H9 (cell line): ENCODE measurements around the gene MNAT1. TPM values are rescaled to one million over a fixed set of nuclear protein-coding genes. Genes with fewer than 3 reads are reported as not detected.

Source experiments
- DNase-seq: peaks from one replicate; pipeline ENCODE4 v3.0.0-alpha.2; 2017
- H2AFZ ChIP-seq: one replicate; pipeline ENCODE4 v1.6.1; 2013; ENCODE audit warnings: mild to moderate bottlenecking, low read length, control low read depth, moderate library complexity
- H2AK5ac ChIP-seq: 2 replicates; pipeline ENCODE4 v1.6.1; 2013; ENCODE audit warnings: low read length, control low read depth, mixed read lengths; ENCODE audit not compliant: insufficient read length
- H2BK120ac ChIP-seq: one replicate; pipeline ENCODE4 v1.6.1; 2013; ENCODE audit warnings: low read depth, mild to moderate bottlenecking, low read length, control low read depth, inconsistent platforms; ENCODE audit not compliant: poor library complexity, severe bottlenecking
- H2BK12ac ChIP-seq: 2 replicates; pipeline ENCODE4 v1.6.1; 2013; ENCODE audit warnings: low read length, control low read depth, mixed read lengths, low read depth; ENCODE audit not compliant: insufficient read length
- H2BK15ac ChIP-seq: 2 replicates; pipeline ENCODE4 v1.6.1; 2013; ENCODE audit warnings: low read depth, low read length, control low read depth
- H2BK20ac ChIP-seq: one replicate; pipeline ENCODE4 v1.6.1; 2013; ENCODE audit warnings: low read depth, mild to moderate bottlenecking, low read length, control low read depth, inconsistent platforms; ENCODE audit not compliant: poor library complexity, severe bottlenecking
- H2BK5ac ChIP-seq: 2 replicates; pipeline ENCODE4 v1.6.1; 2013; ENCODE audit warnings: low read length, control low read depth, mixed read lengths; ENCODE audit not compliant: insufficient read length
- H3K14ac ChIP-seq: 2 replicates; pipeline ENCODE4 v1.6.1; 2013; ENCODE audit warnings: low read length, control low read depth; ENCODE audit not compliant: insufficient read depth
- H3K18ac ChIP-seq: 2 replicates; pipeline ENCODE4 v1.6.1; 2013; ENCODE audit warnings: low read depth, mild to moderate bottlenecking, mixed read lengths, low read length, control low read depth; ENCODE audit not compliant: insufficient read length
- H3K23ac ChIP-seq: 2 replicates; pipeline ENCODE4 v1.6.1; 2013; ENCODE audit warnings: low read length, control low read depth, mixed read lengths, low read depth; ENCODE audit not compliant: insufficient read length
- H3K23me2 ChIP-seq: 2 replicates; pipeline ENCODE4 v1.6.1; 2013; ENCODE audit warnings: low read depth, mild to moderate bottlenecking, mixed read lengths, low read length, control low read depth; ENCODE audit not compliant: insufficient read length, poor library complexity, severe bottlenecking
- H3K27ac ChIP-seq: 2 replicates; pipeline ENCODE4 v1.5.1; 2013; ENCODE audit warnings: low read length, control low read depth, mixed read lengths, low read depth; ENCODE audit not compliant: insufficient read length
- H3K27me3 ChIP-seq: 2 replicates; pipeline ENCODE4 v1.6.1; 2013; ENCODE audit warnings: low read length, control low read depth, inconsistent platforms; ENCODE audit not compliant: insufficient read depth
- H3K4ac ChIP-seq: 2 replicates; pipeline ENCODE4 v1.6.1; 2013; ENCODE audit warnings: low read depth, mild to moderate bottlenecking, control low read depth, inconsistent platforms, low read length, moderate library complexity
- H3K4me1 ChIP-seq: 2 replicates; pipeline ENCODE4 v1.6.1; 2013; ENCODE audit warnings: low read length, control low read depth, inconsistent platforms; ENCODE audit not compliant: insufficient read depth
- H3K4me2 ChIP-seq: 2 replicates; pipeline ENCODE4 v1.6.1; 2013; ENCODE audit warnings: low read length, control low read depth, mixed read lengths; ENCODE audit not compliant: insufficient read length, insufficient read depth
- H3K56ac ChIP-seq: 2 replicates; pipeline ENCODE4 v1.6.1; 2013; ENCODE audit warnings: low read depth, mild to moderate bottlenecking, mixed read lengths, low read length, control low read depth; ENCODE audit not compliant: insufficient read length
- H3K79me1 ChIP-seq: 2 replicates; pipeline ENCODE4 v1.6.1; 2013; ENCODE audit warnings: low read depth, mild to moderate bottlenecking, moderate library complexity, low read length, control low read depth, inconsistent platforms; ENCODE audit not compliant: insufficient read depth, poor library complexity, severe bottlenecking
- H3K79me2 ChIP-seq: 2 replicates; pipeline ENCODE4 v1.6.1; 2013; ENCODE audit warnings: low read length, control low read depth, inconsistent platforms; ENCODE audit not compliant: insufficient read depth
- H3K9ac ChIP-seq: 2 replicates; pipeline ENCODE4 v1.6.1; 2013; ENCODE audit warnings: low read length, control low read depth, mixed read lengths; ENCODE audit not compliant: insufficient read length; ENCODE audit errors: extremely low read depth
- H3K9me3 ChIP-seq: one replicate; pipeline ENCODE4 v1.6.1; 2013; ENCODE audit warnings: low read depth, low read length, inconsistent platforms; ENCODE audit not compliant: control insufficient read depth
- H3T11ph ChIP-seq: one replicate; pipeline ENCODE4 v1.6.1; 2013; ENCODE audit warnings: mild to moderate bottlenecking, low read length, control low read depth, inconsistent platforms
- H4K20me1 ChIP-seq: one replicate; pipeline ENCODE4 v1.6.1; 2013; ENCODE audit not compliant: control insufficient read depth, insufficient read length, insufficient read depth
- H4K5ac ChIP-seq: 2 replicates; pipeline ENCODE4 v1.6.1; 2013; ENCODE audit warnings: low read depth, mild to moderate bottlenecking, mixed read lengths, low read length, control low read depth; ENCODE audit not compliant: insufficient read length
- H4K8ac ChIP-seq: replicated peaks from 2 replicates; pipeline ENCODE4 v1.6.1; 2013; ENCODE audit warnings: low read length, control low read depth, mixed read lengths, low read depth; ENCODE audit not compliant: insufficient read length
- H4K91ac ChIP-seq: 2 replicates; pipeline ENCODE4 v1.6.1; 2013; ENCODE audit warnings: low read depth, mild to moderate bottlenecking, moderate library complexity, mixed read lengths, low read length, control low read depth; ENCODE audit not compliant: insufficient read length
- H3K27ac Mint-ChIP-seq, 3 experiments: 2 replicates in 2 of 3; 3 replicates in 1 of 3; pipeline ENCODE4 v1.8.0; 2020 to 2021; ENCODE audit warnings: mixed read lengths in 3 of 3, mild to moderate bottlenecking in 1 of 3, moderate library complexity in 1 of 3
- H3K27me3 Mint-ChIP-seq: 2 replicates; pipeline ENCODE4 v1.8.0; 2021; ENCODE audit warnings: low read depth, mild to moderate bottlenecking, moderate library complexity, mixed read lengths
- H3K36me3 Mint-ChIP-seq, 3 experiments: 2 replicates in 2 of 3; 3 replicates in 1 of 3; pipeline ENCODE4 v1.8.0; 2020 to 2021; ENCODE audit warnings: low read depth in 3 of 3, mixed read lengths in 3 of 3; ENCODE audit not compliant: insufficient read depth in 1 of 3
- H3K4me1 Mint-ChIP-seq, 2 experiments: 2 replicates each; pipeline ENCODE4 v1.8.0; 2020; ENCODE audit warnings: mixed read lengths in 2 of 2
- H3K4me3 Mint-ChIP-seq, 2 experiments: 2 replicates in 1 of 2; 3 replicates in 1 of 2; pipeline ENCODE4 v1.8.0; 2020 to 2021; ENCODE audit warnings: mild to moderate bottlenecking in 2 of 2, mixed read lengths in 2 of 2, moderate library complexity in 1 of 2
- H3K9me3 Mint-ChIP-seq, 2 experiments: 2 replicates in 1 of 2; 3 replicates in 1 of 2; pipeline ENCODE4 v1.8.0; 2020; ENCODE audit warnings: mild to moderate bottlenecking in 2 of 2, mixed read lengths in 2 of 2, moderate library complexity in 1 of 2
- WGBS: extraction: QIAGEN DNeasy Blood & Tissue Kit; methylation state at CpG from one replicate; pipeline ENCODE4 v1.1.7; 2013; ENCODE audit warnings: missing lambda C conversion rate, low lambda C conversion rate, mixed read lengths; ENCODE audit not compliant: insufficient read length; ENCODE audit errors: extremely low coverage; 5-methylcytosine and 5-hydroxymethylcytosine counted together
- total RNA-seq: library from RNA; stranded (reverse); gene quantifications from 2 replicates; pipeline ENCODE4 v1.2.1, GENCODE V29; 2021
- TF ChIP-seq, protein P1 (sequence below): fragments of 200-600 bp; sonication (generic); conservative IDR thresholded peaks from 3 replicates; pipeline ENCODE4 v1.8.0; 2021; ENCODE audit warnings: antibody characterized with exemption, mild to moderate bottlenecking

MNAT1 gene
- total RNA-seq, 1 experiment from 2014 or later = 43.1 TPM

- H3K9me3 ChIP-seq = no peaks in the 10 kb centered on the region
- no peak overlapping the region for H4K91ac ChIP-seq
- H2BK15ac ChIP-seq = no peak overlapping the region
- no peak overlapping the region for H3K18ac ChIP-seq
- no peaks in the 10 kb centered on the region for H4K20me1 ChIP-seq
- no peak overlapping the region for H4K8ac ChIP-seq
- no peak overlapping the region for H3K9ac ChIP-seq
- no peak overlapping the region for H2BK12ac ChIP-seq
- H2BK5ac ChIP-seq = no peak overlapping the region
- H3K4me2 ChIP-seq = no peak overlapping the region
- no peak overlapping the region for H3K27ac ChIP-seq
- no peak overlapping the region for H3K4ac ChIP-seq
- WGBS = no CpG with 5 or more reads among the region's 1 CpG
- H3K4me1 ChIP-seq = no peaks in the 10 kb centered on the region
- no peak overlapping the region for H2AFZ ChIP-seq
- H2AK5ac ChIP-seq = no peak overlapping the region
- peaks cover 0 to 5% (median 0%) of the 10 kb centered on the region in 3 experiments; a peak in 1 of 7 replicates for H3K36me3 Mint-ChIP-seq
- H3K79me1 ChIP-seq = no peaks in the 10 kb centered on the region
- no peak overlapping the region for H3K4me3 Mint-ChIP-seq
- H3K27ac Mint-ChIP-seq = no peak overlapping the region
- no peak overlapping the region for H3K56ac ChIP-seq
- no peaks in the 10 kb centered on the region for H3K27me3 ChIP-seq
- H2BK120ac ChIP-seq = no peak overlapping the region
- no peaks in the 10 kb centered on the region for H3K23me2 ChIP-seq
- TF ChIP-seq, protein P1, sequence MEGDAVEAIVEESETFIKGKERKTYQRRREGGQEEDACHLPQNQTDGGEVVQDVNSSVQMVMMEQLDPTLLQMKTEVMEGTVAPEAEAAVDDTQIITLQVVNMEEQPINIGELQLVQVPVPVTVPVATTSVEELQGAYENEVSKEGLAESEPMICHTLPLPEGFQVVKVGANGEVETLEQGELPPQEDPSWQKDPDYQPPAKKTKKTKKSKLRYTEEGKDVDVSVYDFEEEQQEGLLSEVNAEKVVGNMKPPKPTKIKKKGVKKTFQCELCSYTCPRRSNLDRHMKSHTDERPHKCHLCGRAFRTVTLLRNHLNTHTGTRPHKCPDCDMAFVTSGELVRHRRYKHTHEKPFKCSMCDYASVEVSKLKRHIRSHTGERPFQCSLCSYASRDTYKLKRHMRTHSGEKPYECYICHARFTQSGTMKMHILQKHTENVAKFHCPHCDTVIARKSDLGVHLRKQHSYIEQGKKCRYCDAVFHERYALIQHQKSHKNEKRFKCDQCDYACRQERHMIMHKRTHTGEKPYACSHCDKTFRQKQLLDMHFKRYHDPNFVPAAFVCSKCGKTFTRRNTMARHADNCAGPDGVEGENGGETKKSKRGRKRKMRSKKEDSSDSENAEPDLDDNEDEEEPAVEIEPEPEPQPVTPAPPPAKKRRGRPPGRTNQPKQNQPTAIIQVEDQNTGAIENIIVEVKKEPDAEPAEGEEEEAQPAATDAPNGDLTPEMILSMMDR = no peak
- no peak overlapping the region for H2BK20ac ChIP-seq
- no peaks in the 10 kb centered on the region for H3K79me2 ChIP-seq
- H3K27me3 Mint-ChIP-seq = no peaks in the 10 kb centered on the region
- H4K5ac ChIP-seq = no peak overlapping the region
- H3K4me1 Mint-ChIP-seq = no peaks in the 10 kb centered on the region
- H3K9me3 Mint-ChIP-seq = no peaks in the 10 kb centered on the region; a peak in 1 of 5 replicates
- no peak overlapping the region for H3K14ac ChIP-seq
- H3K23ac ChIP-seq = no peak overlapping the region
- no peak for DNase-seq
- H3T11ph ChIP-seq = no peak overlapping the region
These were observed 233.5 kb downstream of the MNAT1 start for GRCh38 chr14:60968099-60968498.
